Chondrocyte (in vitro differentiated cells): ENCODE data around the gene BOC. TPM values are rescaled to one million over a fixed set of nuclear protein-coding genes. Genes with fewer than 3 reads are reported as not detected.

ENCODE experiments used
- DNase-seq: peaks from one replicate; pipeline ENCODE4 v3.0.0; 2021; ENCODE audit warnings: mixed read lengths, low spot score
- H3K27ac Mint-ChIP-seq: one replicate; pipeline ENCODE4 v1.8.0; 2021; ENCODE audit warnings: mild to moderate bottlenecking, moderate library complexity, mixed read lengths; ENCODE audit not compliant: unreplicated experiment
- H3K27me3 Mint-ChIP-seq: 2 replicates; pipeline ENCODE4 v1.8.0; 2021; ENCODE audit warnings: low read depth, mixed read lengths
- H3K36me3 Mint-ChIP-seq: 2 replicates; pipeline ENCODE4 v1.8.0; 2021; ENCODE audit warnings: low read depth, mixed read lengths
- H3K4me1 Mint-ChIP-seq: 2 replicates; pipeline ENCODE4 v1.8.0; 2021; ENCODE audit warnings: low read depth, mild to moderate bottlenecking, mixed read lengths
- H3K4me3 Mint-ChIP-seq: one replicate; pipeline ENCODE4 v1.8.0; 2021; ENCODE audit warnings: mild to moderate bottlenecking, moderate library complexity, mixed read lengths; ENCODE audit not compliant: unreplicated experiment
- H3K9me3 Mint-ChIP-seq: 2 replicates; pipeline ENCODE4 v1.8.0; 2021; ENCODE audit warnings: low read depth, mixed read lengths
- total RNA-seq: library from RNA; stranded (reverse); gene quantifications from 3 replicates; pipeline ENCODE4 v1.2.1, GENCODE V29; 2021
- TF ChIP-seq, protein P1 (sequence below): fragments of 200-600 bp; sonication (generic); IDR thresholded peaks from 2 replicates; pipeline ENCODE4 v1.5.0; 2021; ENCODE audit warnings: antibody characterized with exemption, mild to moderate bottlenecking, moderate library complexity

BOC gene
- total RNA-seq, 1 donor from 2014 or later, result 7.3 TPM

DNA sequence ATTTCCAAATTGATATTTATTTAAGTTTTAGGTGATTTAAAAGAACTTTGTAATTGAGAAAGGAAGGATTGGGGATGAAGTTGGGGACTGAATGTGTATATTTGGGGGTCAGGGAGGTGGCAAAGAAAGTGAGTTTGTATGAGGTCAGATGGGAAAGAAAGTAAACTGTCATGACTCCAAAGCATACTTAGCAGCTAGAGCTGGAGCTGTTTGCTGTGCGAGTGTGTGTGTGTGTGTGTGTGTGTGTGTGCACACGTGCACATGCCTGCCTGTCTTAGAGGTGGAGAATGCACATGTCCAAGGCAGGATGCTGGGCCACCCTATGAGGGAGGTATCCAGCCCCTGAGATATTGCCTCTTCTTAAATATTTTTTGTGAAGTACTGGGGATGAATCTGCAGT is 21.0 kb downstream of the BOC start:
- H3K27me3 Mint-ChIP-seq, result no peaks in the 10 kb centered on the region
- no peak overlapping the region for H3K4me3 Mint-ChIP-seq
- H3K27ac Mint-ChIP-seq, result peak overlapping the region; percentile 88
- H3K36me3 Mint-ChIP-seq, result no peaks in the 10 kb centered on the region
- no peak for DNase-seq
- peaks cover 38% of the 10 kb centered on the region for H3K4me1 Mint-ChIP-seq
- TF ChIP-seq, protein P1, sequence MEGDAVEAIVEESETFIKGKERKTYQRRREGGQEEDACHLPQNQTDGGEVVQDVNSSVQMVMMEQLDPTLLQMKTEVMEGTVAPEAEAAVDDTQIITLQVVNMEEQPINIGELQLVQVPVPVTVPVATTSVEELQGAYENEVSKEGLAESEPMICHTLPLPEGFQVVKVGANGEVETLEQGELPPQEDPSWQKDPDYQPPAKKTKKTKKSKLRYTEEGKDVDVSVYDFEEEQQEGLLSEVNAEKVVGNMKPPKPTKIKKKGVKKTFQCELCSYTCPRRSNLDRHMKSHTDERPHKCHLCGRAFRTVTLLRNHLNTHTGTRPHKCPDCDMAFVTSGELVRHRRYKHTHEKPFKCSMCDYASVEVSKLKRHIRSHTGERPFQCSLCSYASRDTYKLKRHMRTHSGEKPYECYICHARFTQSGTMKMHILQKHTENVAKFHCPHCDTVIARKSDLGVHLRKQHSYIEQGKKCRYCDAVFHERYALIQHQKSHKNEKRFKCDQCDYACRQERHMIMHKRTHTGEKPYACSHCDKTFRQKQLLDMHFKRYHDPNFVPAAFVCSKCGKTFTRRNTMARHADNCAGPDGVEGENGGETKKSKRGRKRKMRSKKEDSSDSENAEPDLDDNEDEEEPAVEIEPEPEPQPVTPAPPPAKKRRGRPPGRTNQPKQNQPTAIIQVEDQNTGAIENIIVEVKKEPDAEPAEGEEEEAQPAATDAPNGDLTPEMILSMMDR, result no peak
- no peaks in the 10 kb centered on the region for H3K9me3 Mint-ChIP-seq

DNA sequence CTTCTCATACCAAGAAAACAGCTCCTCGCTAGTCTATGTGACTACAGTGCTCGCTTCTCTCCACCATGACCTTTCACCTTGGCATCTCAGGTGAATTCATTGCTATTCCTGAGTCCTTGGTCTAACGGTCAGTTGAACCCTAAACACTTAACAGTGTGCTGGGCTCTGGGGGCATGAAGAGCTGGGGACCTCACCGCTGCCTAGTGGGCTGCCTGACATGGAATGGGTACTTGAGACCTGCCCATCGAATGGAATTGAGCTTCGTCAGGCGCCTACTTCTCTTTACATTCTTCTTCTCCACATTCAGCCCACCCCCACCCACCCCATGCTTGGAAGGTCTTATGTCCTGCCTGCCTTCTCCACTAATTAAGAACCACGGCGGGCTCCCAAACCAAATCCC is 22.1 kb downstream of the BOC start:
- TF ChIP-seq, protein P1, result no peak
- H3K27ac Mint-ChIP-seq, result no peak overlapping the region
- no peak overlapping the region for H3K4me3 Mint-ChIP-seq
- H3K27me3 Mint-ChIP-seq, result no peaks in the 10 kb centered on the region
- no peaks in the 10 kb centered on the region for H3K9me3 Mint-ChIP-seq
- DNase-seq, result no peak
- peaks cover 38% of the 10 kb centered on the region for H3K4me1 Mint-ChIP-seq
- no peaks in the 10 kb centered on the region for H3K36me3 Mint-ChIP-seq

DNA sequence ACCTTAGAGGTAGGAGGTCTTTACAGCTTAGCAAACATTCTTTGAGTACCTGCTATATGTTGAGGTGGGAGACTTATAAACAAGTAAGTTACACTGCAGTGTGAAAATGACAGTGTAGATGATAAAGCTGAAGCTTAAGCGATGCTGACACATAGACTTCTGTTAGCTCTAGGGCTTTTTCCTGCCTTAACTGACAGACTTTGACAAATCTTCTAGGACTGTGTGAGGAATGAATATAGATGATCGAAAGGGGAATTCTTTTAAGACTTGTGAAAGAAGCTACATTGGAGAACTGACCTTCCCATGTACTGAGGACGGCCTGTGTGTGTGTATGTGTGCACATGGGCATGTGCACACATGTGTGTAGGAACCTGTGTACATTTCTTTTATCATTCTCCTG is 22.7 kb downstream of the BOC start:
- no peaks in the 10 kb centered on the region for H3K9me3 Mint-ChIP-seq
- DNase-seq, result no peak
- TF ChIP-seq, protein P1, result no peak
- no peak overlapping the region for H3K27ac Mint-ChIP-seq
- H3K4me3 Mint-ChIP-seq, result no peak overlapping the region
- no peaks in the 10 kb centered on the region for H3K36me3 Mint-ChIP-seq
- H3K4me1 Mint-ChIP-seq, result peaks cover 38% of the 10 kb centered on the region
- no peaks in the 10 kb centered on the region for H3K27me3 Mint-ChIP-seq

DNA sequence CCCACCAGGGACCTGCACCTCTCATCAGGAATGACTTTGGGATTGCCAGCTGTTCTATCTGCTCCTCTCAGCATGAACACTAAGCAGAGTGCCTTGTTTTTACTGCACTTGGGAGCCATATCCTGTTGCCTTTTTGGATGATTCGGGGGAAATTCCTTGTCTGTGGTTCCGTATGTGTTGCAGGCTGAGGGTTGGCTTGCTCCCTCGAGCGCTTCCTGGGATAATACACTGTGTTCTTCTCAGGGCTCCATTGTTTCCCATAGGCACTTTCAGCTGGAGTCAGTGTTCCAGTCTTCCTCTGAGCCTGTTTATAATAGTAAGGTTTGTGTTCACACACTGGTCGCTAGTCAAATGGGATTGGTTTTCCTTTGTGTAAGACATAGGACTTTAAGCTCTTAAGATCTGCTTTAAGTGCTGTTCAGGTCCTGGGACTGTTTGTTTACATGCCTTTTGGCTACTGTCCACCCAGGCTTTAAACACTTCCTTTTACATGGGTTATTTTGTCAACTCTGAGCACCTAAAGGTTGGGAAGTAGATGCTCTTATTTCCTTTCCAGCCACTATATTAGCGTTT is 23.4 kb downstream of the BOC start:
- Mint-ChIP-seq H3K27me3 (no peaks in the 10 kb centered on the region), H3K9me3 (no peaks in the 10 kb centered on the region), H3K27ac (no peak overlapping the region), H3K4me1 (peaks cover 38% of the 10 kb centered on the region), H3K4me3 (no peak overlapping the region), H3K36me3 (no peaks in the 10 kb centered on the region)
- DNase-seq, result no peak
- TF ChIP-seq, protein P1, result no peak

- Mint-ChIP-seq H3K27ac (no peak overlapping the region), H3K36me3 (no peaks in the 10 kb centered on the region), H3K27me3 (no peaks in the 10 kb centered on the region), H3K4me3 (no peak overlapping the region), H3K4me1 (peaks cover 41% of the 10 kb centered on the region), H3K9me3 (no peaks in the 10 kb centered on the region)
- no peak for DNase-seq
- TF ChIP-seq, protein P1, result no peak
Observed at GRCh38 chr3:113238503-113238902, 27.1 kb downstream of the BOC start.
